Neural progenitor cell (in vitro differentiated cells): ENCODE measurements around the gene JHY. TPM values are rescaled to one million over a fixed set of nuclear protein-coding genes. Genes with fewer than 3 reads are reported as not detected.

Source experiments
- DNase-seq: peaks from one replicate; pipeline ENCODE4 v3.0.0-alpha.2; 2016; ENCODE audit warnings: low spot score
- H2AFZ ChIP-seq: fragments of 200-600 bp; sonication (generic); replicated peaks from 2 replicates; pipeline ENCODE4 v1.6.1; 2016; ENCODE audit warnings: antibody characterized with exemption
- H3F3A ChIP-seq: fragments of 200-600 bp; sonication (generic); 2 replicates; pipeline ENCODE4 v1.6.1; 2016; ENCODE audit warnings: antibody characterized with exemption, low read depth
- H3K27ac ChIP-seq: fragments of 200-600 bp; sonication (generic); 2 replicates; pipeline ENCODE4 v1.5.1; 2016; ENCODE audit warnings: mild to moderate bottlenecking
- H3K27me3 ChIP-seq: fragments of 200-600 bp; sonication (generic); 2 replicates; pipeline ENCODE4 v1.6.1; 2016; ENCODE audit warnings: mild to moderate bottlenecking, moderate library complexity
- H3K36me3 ChIP-seq: fragments of 200-600 bp; sonication (generic); 2 replicates; pipeline ENCODE4 v1.5.1; 2016
- H3K4me1 ChIP-seq: fragments of 200-600 bp; sonication (generic); 2 replicates; pipeline ENCODE4 v1.6.1; 2016; ENCODE audit warnings: mixed run types
- H3K4me2 ChIP-seq: fragments of 200-600 bp; sonication (generic); 2 replicates; pipeline ENCODE4 v1.6.1; 2016
- H3K4me3 ChIP-seq: fragments of 200-600 bp; sonication (generic); 2 replicates; pipeline ENCODE4 v1.5.1; 2016
- H3K79me2 ChIP-seq: fragments of 200-600 bp; sonication (generic); 2 replicates; pipeline ENCODE4 v1.6.1; 2016; ENCODE audit warnings: low read depth
- H3K9ac ChIP-seq: fragments of 200-600 bp; sonication (generic); 2 replicates; pipeline ENCODE4 v1.6.1; 2016
- H3K9me3 ChIP-seq: fragments of 200-600 bp; sonication (generic); 2 replicates; pipeline ENCODE4 v1.5.1; 2016; ENCODE audit warnings: low read depth
- H4K20me1 ChIP-seq: fragments of 200-600 bp; sonication (generic); 2 replicates; pipeline ENCODE4 v1.6.1; 2016; ENCODE audit warnings: low read depth
- H3K27ac Mint-ChIP-seq: 3 replicates; pipeline ENCODE4 v1.8.0; 2021; ENCODE audit warnings: mixed read lengths
- H3K27me3 Mint-ChIP-seq: 2 replicates; pipeline ENCODE4 v1.8.0; 2022; ENCODE audit warnings: low read depth, mild to moderate bottlenecking, inconsistent platforms, moderate library complexity, mixed read lengths; ENCODE audit not compliant: insufficient read depth
- H3K36me3 Mint-ChIP-seq: 3 replicates; pipeline ENCODE4 v1.8.0; 2021; ENCODE audit warnings: mixed read lengths
- H3K4me1 Mint-ChIP-seq: 3 replicates; pipeline ENCODE4 v1.8.0; 2021; ENCODE audit warnings: mixed read lengths
- H3K4me3 Mint-ChIP-seq: 3 replicates; pipeline ENCODE4 v1.8.0; 2021; ENCODE audit warnings: mild to moderate bottlenecking, moderate library complexity, mixed read lengths
- H3K9me3 Mint-ChIP-seq: 3 replicates; pipeline ENCODE4 v1.8.0; 2020; ENCODE audit warnings: mixed read lengths
- CTCF ChIP-seq: fragments of 200-600 bp; sonication (generic); IDR thresholded peaks from 2 replicates; pipeline ENCODE4 v1.5.1; 2017; ENCODE audit warnings: antibody characterized with exemption, mild to moderate bottlenecking
- EZH2 ChIP-seq: fragments of 200-600 bp; sonication (generic); IDR thresholded peaks from 2 replicates; pipeline ENCODE4 v1.6.1; 2017; ENCODE audit warnings: antibody characterized with exemption, mild to moderate bottlenecking, moderate library complexity
- EZH2phosphoT487 ChIP-seq: fragments of 200-600 bp; sonication (generic); IDR thresholded peaks from 2 replicates; pipeline ENCODE4 v1.6.1; 2017; ENCODE audit warnings: antibody characterized with exemption
- total RNA-seq: library from RNA; depleted of rRNA; stranded (reverse); fragments of >200 nt; gene quantifications from 2 replicates; pipeline ENCODE4 v1.2.3, GENCODE V29; 2015; ENCODE audit warnings: low replicate concordance

JHY gene
- total RNA-seq, 1 donor from 2014 or later = 0.69 TPM

GRCh38 chr11:122902951-122903350, 20.4 kb downstream of the JHY start:
- no peak for DNase-seq
- no peak overlapping the region for H3K4me2 ChIP-seq
- no peak overlapping the region for H2AFZ ChIP-seq
- no peaks in the 10 kb centered on the region for H3K4me1 ChIP-seq
- H3K27me3 ChIP-seq = no peaks in the 10 kb centered on the region
- H3K36me3 ChIP-seq = no peaks in the 10 kb centered on the region
- H3K79me2 ChIP-seq = no peaks in the 10 kb centered on the region
- no peak for TF ChIP-seq EZH2phosphoT487
- H4K20me1 ChIP-seq = no peaks in the 10 kb centered on the region
- Mint-ChIP-seq H3K4me3 (no peak overlapping the region), H3K36me3 (no peaks in the 10 kb centered on the region), H3K4me1 (peaks cover 20% of the 10 kb centered on the region), H3K9me3 (no peaks in the 10 kb centered on the region), H3K27ac (no peak overlapping the region), H3K27me3 (no peaks in the 10 kb centered on the region)
- no peaks in the 10 kb centered on the region for H3K9me3 ChIP-seq
- H3F3A ChIP-seq = no peaks in the 10 kb centered on the region
- no peak overlapping the region for H3K4me3 ChIP-seq
- no peak overlapping the region for H3K27ac ChIP-seq
- H3K9ac ChIP-seq = no peak overlapping the region

- Histone ChIP-seq H3K79me2 (no peaks in the 10 kb centered on the region), H3K9me3 (no peaks in the 10 kb centered on the region), H2AFZ (no peak overlapping the region), H3F3A (no peaks in the 10 kb centered on the region), H3K36me3 (no peaks in the 10 kb centered on the region), H3K4me1 (no peaks in the 10 kb centered on the region), H3K27me3 (no peaks in the 10 kb centered on the region), H3K4me2 (no peak overlapping the region), H3K4me3 (no peak overlapping the region), H4K20me1 (no peaks in the 10 kb centered on the region), H3K27ac (no peak overlapping the region), H3K9ac (no peak overlapping the region)
- H3K9me3 Mint-ChIP-seq = no peaks in the 10 kb centered on the region
- H3K4me1 Mint-ChIP-seq = peaks cover 3% of the 10 kb centered on the region
- no peak overlapping the region for H3K27ac Mint-ChIP-seq
- TF ChIP-seq CTCF = peak; percentile 68
- TF ChIP-seq EZH2phosphoT487 = no peak
- H3K27me3 Mint-ChIP-seq = peaks cover 4% of the 10 kb centered on the region
- H3K4me3 Mint-ChIP-seq = no peak overlapping the region
- peak; percentile 41 for DNase-seq
- H3K36me3 Mint-ChIP-seq = no peaks in the 10 kb centered on the region
Observed at GRCh38 chr11:122910775-122911174, 28.2 kb downstream of the JHY start.

GRCh38 chr11:122917311-122917710, 34.8 kb downstream of the JHY start:
- no peak overlapping the region for H3K27ac Mint-ChIP-seq
- Histone ChIP-seq H3K9ac (no peak overlapping the region), H3F3A (peaks cover 11% of the 10 kb centered on the region), H3K4me3 (no peak overlapping the region), H3K9me3 (no peaks in the 10 kb centered on the region), H3K27ac (no peak overlapping the region), H2AFZ (no peak overlapping the region), H3K4me1 (peaks cover 17% of the 10 kb centered on the region), H4K20me1 (no peaks in the 10 kb centered on the region), H3K36me3 (no peaks in the 10 kb centered on the region), H3K79me2 (no peaks in the 10 kb centered on the region), H3K27me3 (no peaks in the 10 kb centered on the region), H3K4me2 (no peak overlapping the region)
- no peak for DNase-seq
- TF ChIP-seq EZH2phosphoT487 = no peak
- no peak for TF ChIP-seq EZH2
- TF ChIP-seq CTCF = no peak
- no peaks in the 10 kb centered on the region for H3K36me3 Mint-ChIP-seq
- H3K27me3 Mint-ChIP-seq = peaks cover 6% of the 10 kb centered on the region
- H3K9me3 Mint-ChIP-seq = no peaks in the 10 kb centered on the region
- H3K4me1 Mint-ChIP-seq = peaks cover 24% of the 10 kb centered on the region
- no peak overlapping the region for H3K4me3 Mint-ChIP-seq

GRCh38 chr11:122918734-122919133, 36.2 kb downstream of the JHY start:
- Histone ChIP-seq H3K36me3 (no peaks in the 10 kb centered on the region), H3K9ac (no peak overlapping the region), H3F3A (peaks cover 11% of the 10 kb centered on the region), H4K20me1 (no peaks in the 10 kb centered on the region), H3K27me3 (no peaks in the 10 kb centered on the region), H3K4me3 (no peak overlapping the region), H3K79me2 (no peaks in the 10 kb centered on the region), H3K4me1 (peaks cover 17% of the 10 kb centered on the region), H3K9me3 (no peaks in the 10 kb centered on the region), H3K4me2 (no peak overlapping the region), H2AFZ (no peak overlapping the region), H3K27ac (no peak overlapping the region)
- DNase-seq = no peak
- H3K36me3 Mint-ChIP-seq = no peaks in the 10 kb centered on the region
- H3K27me3 Mint-ChIP-seq = peaks cover 6% of the 10 kb centered on the region
- H3K9me3 Mint-ChIP-seq = no peaks in the 10 kb centered on the region
- H3K27ac Mint-ChIP-seq = no peak overlapping the region
- TF ChIP-seq EZH2 (no peak), CTCF (no peak), EZH2phosphoT487 (no peak)
- peaks cover 31% of the 10 kb centered on the region for H3K4me1 Mint-ChIP-seq
- H3K4me3 Mint-ChIP-seq = no peak overlapping the region
